Mesendoderm (in vitro differentiated cells): ENCODE measurements around the gene TNS3.

Source experiments
- DNase-seq: peaks from one replicate; pipeline ENCODE4 v3.0.0; 2013
- H2AK5ac ChIP-seq: 2 replicates; pipeline ENCODE4 v1.6.1; 2013; ENCODE audit warnings: low read length, inconsistent platforms
- H2BK120ac ChIP-seq: 2 replicates; pipeline ENCODE4 v1.6.1; 2013; ENCODE audit warnings: low read depth, mild to moderate bottlenecking, low read length, moderate library complexity, mixed read lengths
- H2BK15ac ChIP-seq: replicated peaks from 2 replicates; pipeline ENCODE4 v1.6.1; 2013; ENCODE audit warnings: low read depth, mild to moderate bottlenecking, moderate library complexity
- H2BK5ac ChIP-seq: 2 replicates; pipeline ENCODE4 v1.6.1; 2013; ENCODE audit warnings: low read length, inconsistent platforms
- H3K18ac ChIP-seq: 2 replicates; pipeline ENCODE4 v1.6.1; 2013; ENCODE audit warnings: mild to moderate bottlenecking, low read length, mixed read lengths
- H3K23ac ChIP-seq: one replicate; pipeline ENCODE4 v1.6.1; 2013; ENCODE audit warnings: low read length
- H3K27ac ChIP-seq: 2 replicates; pipeline ENCODE4 v1.5.1; 2013; ENCODE audit warnings: low read depth, mild to moderate bottlenecking, inconsistent platforms, low read length, moderate library complexity
- H3K27me3 ChIP-seq: 2 replicates; pipeline ENCODE4 v1.6.1; 2013; ENCODE audit warnings: low read length, control low read depth, mild to moderate bottlenecking, inconsistent platforms; ENCODE audit not compliant: insufficient read depth, poor library complexity
- H3K36me3 ChIP-seq: 2 replicates; pipeline ENCODE4 v1.6.1; 2013; ENCODE audit warnings: low read length, inconsistent platforms; ENCODE audit not compliant: control insufficient read depth, insufficient read depth
- H3K4ac ChIP-seq: one replicate; pipeline ENCODE4 v1.6.1; 2013; ENCODE audit warnings: low read depth, mild to moderate bottlenecking, low read length, moderate library complexity
- H3K4me1 ChIP-seq: 2 replicates; pipeline ENCODE4 v1.6.1; 2013; ENCODE audit warnings: low read depth, low read length, inconsistent platforms; ENCODE audit not compliant: control insufficient read depth
- H3K4me2 ChIP-seq: 2 replicates; pipeline ENCODE4 v1.6.1; 2013; ENCODE audit warnings: low read length
- H3K4me3 ChIP-seq: 2 replicates; pipeline ENCODE4 v1.5.1; 2013; ENCODE audit warnings: mild to moderate bottlenecking, low read length
- H3K56ac ChIP-seq: one replicate; pipeline ENCODE4 v1.6.1; 2013; ENCODE audit warnings: low read length
- H3K79me1 ChIP-seq: 2 replicates; pipeline ENCODE4 v1.6.1; 2013; ENCODE audit warnings: low read length, inconsistent platforms
- H3K79me2 ChIP-seq: 2 replicates; pipeline ENCODE4 v1.6.1; 2013; ENCODE audit warnings: mild to moderate bottlenecking, low read length; ENCODE audit not compliant: control insufficient read depth, insufficient read depth
- H3K9ac ChIP-seq: 2 replicates; pipeline ENCODE4 v1.6.1; 2013; ENCODE audit warnings: low read length, inconsistent platforms
- H4K5ac ChIP-seq: one replicate; pipeline ENCODE4 v1.6.1; 2013; ENCODE audit warnings: low read length
- H4K8ac ChIP-seq: one replicate; pipeline ENCODE4 v1.6.1; 2013; ENCODE audit warnings: low read depth, mild to moderate bottlenecking, control low read depth, low read length, moderate library complexity
- WGBS: extraction: QIAGEN DNeasy Blood & Tissue Kit; methylation state at CpG from one replicate; pipeline ENCODE4 v1.1.7; 2013; ENCODE audit warnings: low lambda C conversion rate, missing lambda C conversion rate; ENCODE audit not compliant: insufficient coverage; ENCODE audit errors: extremely low coverage; 5-methylcytosine and 5-hydroxymethylcytosine counted together

Gene TNS3

GRCh38 chr7:47380325-47381133 is 201.4 kb downstream of the TNS3 start:
- Histone ChIP-seq H3K18ac (no peak overlapping the region), H3K4me1 (peaks cover 9% of the 10 kb centered on the region), H2BK15ac (no peak overlapping the region), H3K36me3 (no peaks in the 10 kb centered on the region), H4K8ac (no peak overlapping the region), H3K79me1 (no peaks in the 10 kb centered on the region), H2BK120ac (no peak overlapping the region), H3K4me3 (no peak overlapping the region), H3K9ac (peak overlapping the region; percentile 5), H2AK5ac (no peak overlapping the region), H3K4me2 (no peak overlapping the region), H4K5ac (no peak overlapping the region), H3K23ac (no peak overlapping the region), H3K56ac (no peak overlapping the region), H3K4ac (no peak overlapping the region), H2BK5ac (no peak overlapping the region), H3K79me2 (no peaks in the 10 kb centered on the region), H3K27me3 (no peaks in the 10 kb centered on the region), H3K27ac (no peak overlapping the region)
- peak; percentile 44 for DNase-seq
- WGBS = no CpG with 5 or more reads among the region's 15 CpGs

- no peak overlapping the region for H4K8ac ChIP-seq
- DNase-seq = peak; percentile 67
- no peak overlapping the region for H2BK5ac ChIP-seq
- no peak overlapping the region for H3K9ac ChIP-seq
- WGBS = no CpG with 5 or more reads among the region's 20 CpGs
- no peak overlapping the region for H4K5ac ChIP-seq
- H3K36me3 ChIP-seq = no peaks in the 10 kb centered on the region
- H3K4me1 ChIP-seq = peaks cover 9% of the 10 kb centered on the region
- no peak overlapping the region for H3K23ac ChIP-seq
- no peak overlapping the region for H3K18ac ChIP-seq
- H3K27ac ChIP-seq = no peak overlapping the region
- H3K4ac ChIP-seq = no peak overlapping the region
- H2BK15ac ChIP-seq = no peak overlapping the region
- H3K56ac ChIP-seq = peak overlapping the region; percentile 11
- H3K79me1 ChIP-seq = no peaks in the 10 kb centered on the region
- H2AK5ac ChIP-seq = no peak overlapping the region
- no peaks in the 10 kb centered on the region for H3K79me2 ChIP-seq
- no peak overlapping the region for H2BK120ac ChIP-seq
- no peak overlapping the region for H3K4me3 ChIP-seq
- H3K4me2 ChIP-seq = no peak overlapping the region
- no peaks in the 10 kb centered on the region for H3K27me3 ChIP-seq
Observed at GRCh38 chr7:47379629-47380324, 202.1 kb downstream of the TNS3 start.

- no peak overlapping the region for H3K23ac ChIP-seq
- H3K36me3 ChIP-seq = no peaks in the 10 kb centered on the region
- no peak overlapping the region for H2BK120ac ChIP-seq
- no peak overlapping the region for H3K18ac ChIP-seq
- peaks cover 9% of the 10 kb centered on the region for H3K4me1 ChIP-seq
- no peaks in the 10 kb centered on the region for H3K79me1 ChIP-seq
- H3K4me2 ChIP-seq = no peak overlapping the region
- H3K56ac ChIP-seq = no peak overlapping the region
- H3K4ac ChIP-seq = no peak overlapping the region
- no peaks in the 10 kb centered on the region for H3K27me3 ChIP-seq
- no peak overlapping the region for H2BK15ac ChIP-seq
- no peak overlapping the region for H2BK5ac ChIP-seq
- H4K5ac ChIP-seq = no peak overlapping the region
- no CpG with 5 or more reads among the region's 11 CpGs for WGBS
- no peak overlapping the region for H4K8ac ChIP-seq
- DNase-seq = no peak
- no peak overlapping the region for H3K4me3 ChIP-seq
- H3K9ac ChIP-seq = no peak overlapping the region
- no peak overlapping the region for H2AK5ac ChIP-seq
- H3K27ac ChIP-seq = no peak overlapping the region
- no peaks in the 10 kb centered on the region for H3K79me2 ChIP-seq
Observed at GRCh38 chr7:47378728-47379395, 203.0 kb downstream of the TNS3 start.

GRCh38 chr7:47377741-47378140 is 204.2 kb downstream of the TNS3 start:
- Histone ChIP-seq H2BK15ac (no peak overlapping the region), H3K4ac (no peak overlapping the region), H3K36me3 (no peaks in the 10 kb centered on the region), H3K79me2 (no peaks in the 10 kb centered on the region), H2AK5ac (no peak overlapping the region), H3K4me3 (no peak overlapping the region), H3K27ac (no peak overlapping the region), H3K23ac (no peak overlapping the region), H4K5ac (no peak overlapping the region), H3K56ac (no peak overlapping the region), H3K4me2 (no peak overlapping the region), H3K27me3 (no peaks in the 10 kb centered on the region), H3K18ac (no peak overlapping the region), H2BK120ac (no peak overlapping the region), H3K9ac (no peak overlapping the region), H4K8ac (no peak overlapping the region), H3K4me1 (peaks cover 9% of the 10 kb centered on the region), H3K79me1 (no peaks in the 10 kb centered on the region), H2BK5ac (no peak overlapping the region)
- DNase-seq = peak; percentile 53
- WGBS = no CpG with 5 or more reads among the region's 4 CpGs

- Histone ChIP-seq H3K4ac (no peak overlapping the region), H3K27ac (no peak overlapping the region), H2BK15ac (no peak overlapping the region), H4K8ac (no peak overlapping the region), H3K9ac (no peak overlapping the region), H3K36me3 (no peaks in the 10 kb centered on the region), H3K79me2 (no peaks in the 10 kb centered on the region), H3K18ac (no peak overlapping the region), H3K4me1 (peaks cover 9% of the 10 kb centered on the region), H3K56ac (no peak overlapping the region), H4K5ac (no peak overlapping the region), H2AK5ac (no peak overlapping the region), H3K4me3 (no peak overlapping the region), H2BK5ac (no peak overlapping the region), H3K79me1 (no peaks in the 10 kb centered on the region), H2BK120ac (no peak overlapping the region), H3K4me2 (no peak overlapping the region), H3K23ac (no peak overlapping the region), H3K27me3 (no peaks in the 10 kb centered on the region)
- no CpG with 5 or more reads among the region's 10 CpGs for WGBS
- no peak for DNase-seq
Observed at GRCh38 chr7:47376991-47377616, 204.8 kb downstream of the TNS3 start.
